ENCODE results near the gene NKX2-1.

DNA sequence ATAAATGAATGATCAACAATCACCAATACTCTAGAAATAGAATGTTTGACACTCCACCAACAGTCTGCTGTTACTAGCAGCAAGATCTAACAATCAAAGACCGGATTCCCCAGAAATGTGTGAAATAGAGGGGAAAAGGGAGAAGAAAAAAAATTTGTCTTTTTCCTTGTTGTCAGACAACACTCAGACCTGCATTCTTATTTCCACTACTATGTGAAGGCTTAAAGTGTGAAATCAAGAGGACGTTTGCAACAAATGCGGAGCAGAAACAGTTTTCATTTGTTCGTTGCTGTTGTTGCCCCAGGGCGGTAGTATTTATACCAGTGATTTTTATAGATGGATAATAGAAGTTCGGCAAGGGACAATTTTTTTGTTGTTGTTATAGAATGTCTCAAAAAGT, 9.2 kb downstream of the NKX2-1 start:
- TF ChIP-seq, protein P1, sequence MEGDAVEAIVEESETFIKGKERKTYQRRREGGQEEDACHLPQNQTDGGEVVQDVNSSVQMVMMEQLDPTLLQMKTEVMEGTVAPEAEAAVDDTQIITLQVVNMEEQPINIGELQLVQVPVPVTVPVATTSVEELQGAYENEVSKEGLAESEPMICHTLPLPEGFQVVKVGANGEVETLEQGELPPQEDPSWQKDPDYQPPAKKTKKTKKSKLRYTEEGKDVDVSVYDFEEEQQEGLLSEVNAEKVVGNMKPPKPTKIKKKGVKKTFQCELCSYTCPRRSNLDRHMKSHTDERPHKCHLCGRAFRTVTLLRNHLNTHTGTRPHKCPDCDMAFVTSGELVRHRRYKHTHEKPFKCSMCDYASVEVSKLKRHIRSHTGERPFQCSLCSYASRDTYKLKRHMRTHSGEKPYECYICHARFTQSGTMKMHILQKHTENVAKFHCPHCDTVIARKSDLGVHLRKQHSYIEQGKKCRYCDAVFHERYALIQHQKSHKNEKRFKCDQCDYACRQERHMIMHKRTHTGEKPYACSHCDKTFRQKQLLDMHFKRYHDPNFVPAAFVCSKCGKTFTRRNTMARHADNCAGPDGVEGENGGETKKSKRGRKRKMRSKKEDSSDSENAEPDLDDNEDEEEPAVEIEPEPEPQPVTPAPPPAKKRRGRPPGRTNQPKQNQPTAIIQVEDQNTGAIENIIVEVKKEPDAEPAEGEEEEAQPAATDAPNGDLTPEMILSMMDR (IDR thresholded peaks at IDR 0.05), result no peak
- TF ChIP-seq POLR2A (IDR thresholded peaks at IDR 0.05), result no peak

Data from right lobe of liver (tissue), 4 donors.